Measurements from ENCODE around the gene ADGRV1.
"Not testable (repeated sequence)": the region's sequence is repeated elsewhere in the genome, so short reads cannot be mapped to it uniquely, and the experiment has no call there.

- not testable (repeated sequence) for TF ChIP-seq CTCF (IDR thresholded peaks at IDR 0.05; ENCODE audit: low read depth, low read length); POLR2A (IDR thresholded peaks at IDR 0.05; ENCODE audit: extremely low read depth, insufficient read length); MYC (IDR thresholded peaks at IDR 0.05; ENCODE audit: low read depth, low read length); MAX (IDR thresholded peaks at IDR 0.05; ENCODE audit: low read depth, low read length)
Measured at GRCh38 chr5:91041132-91041531, 482.5 kb downstream of the ADGRV1 start.

Measured in NB4 (cell line).